Gastrocnemius medialis (tissue), 4 donors: ENCODE data around the gene RADIL.

Experiments used
- POLR2A ChIP-seq, 2 donors: fragments of 450-650 bp; IDR thresholded peaks; one replicate each; pipeline ENCODE4 v1.6.1; 2017; ENCODE audit warnings: antibody characterized with exemption in 2 of 2, mild to moderate bottlenecking in 2 of 2, moderate library complexity in 2 of 2
- TF ChIP-seq, protein P1 (sequence below), 5 experiments: fragments of 450-650 bp in 3 of 5; fragments of 200-600 bp in 2 of 5; sonication (generic) in 2 of 5; IDR thresholded peaks in 4 of 5; conservative IDR thresholded peaks in 1 of 5; 1 replicate in 4 of 5; 2 replicates in 1 of 5; pipeline ENCODE4 v1.5.1; 2016 to 2019; ENCODE audit warnings: antibody characterized with exemption in 5 of 5, mild to moderate bottlenecking in 3 of 5, moderate library complexity in 3 of 5

DNA sequence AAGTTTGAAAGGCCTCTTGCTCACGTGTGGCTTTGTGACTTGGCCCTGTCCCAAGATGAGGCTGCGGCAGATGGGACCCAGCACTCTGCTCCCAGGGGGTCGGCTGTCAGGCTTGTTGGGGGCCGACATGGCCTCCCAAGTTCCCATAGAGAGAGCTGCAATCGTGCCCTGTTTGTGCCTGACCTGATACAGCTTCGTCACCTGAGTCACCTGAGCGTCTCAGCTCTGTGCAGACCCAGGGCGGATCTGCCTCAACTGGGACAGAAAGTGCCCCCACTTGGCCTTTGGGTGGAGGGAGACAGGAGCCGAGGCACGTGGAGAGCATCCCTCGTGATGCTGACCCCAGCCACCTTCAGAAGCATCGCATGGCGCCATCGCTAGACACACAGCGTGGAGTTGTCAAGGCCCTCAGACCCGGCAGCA lies 43.4 kb downstream of the RADIL start:
- TF ChIP-seq, protein P1, sequence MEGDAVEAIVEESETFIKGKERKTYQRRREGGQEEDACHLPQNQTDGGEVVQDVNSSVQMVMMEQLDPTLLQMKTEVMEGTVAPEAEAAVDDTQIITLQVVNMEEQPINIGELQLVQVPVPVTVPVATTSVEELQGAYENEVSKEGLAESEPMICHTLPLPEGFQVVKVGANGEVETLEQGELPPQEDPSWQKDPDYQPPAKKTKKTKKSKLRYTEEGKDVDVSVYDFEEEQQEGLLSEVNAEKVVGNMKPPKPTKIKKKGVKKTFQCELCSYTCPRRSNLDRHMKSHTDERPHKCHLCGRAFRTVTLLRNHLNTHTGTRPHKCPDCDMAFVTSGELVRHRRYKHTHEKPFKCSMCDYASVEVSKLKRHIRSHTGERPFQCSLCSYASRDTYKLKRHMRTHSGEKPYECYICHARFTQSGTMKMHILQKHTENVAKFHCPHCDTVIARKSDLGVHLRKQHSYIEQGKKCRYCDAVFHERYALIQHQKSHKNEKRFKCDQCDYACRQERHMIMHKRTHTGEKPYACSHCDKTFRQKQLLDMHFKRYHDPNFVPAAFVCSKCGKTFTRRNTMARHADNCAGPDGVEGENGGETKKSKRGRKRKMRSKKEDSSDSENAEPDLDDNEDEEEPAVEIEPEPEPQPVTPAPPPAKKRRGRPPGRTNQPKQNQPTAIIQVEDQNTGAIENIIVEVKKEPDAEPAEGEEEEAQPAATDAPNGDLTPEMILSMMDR (IDR thresholded peaks at IDR 0.05 in 4 of 5, conservative IDR thresholded peaks at IDR 0.05 in 1 of 5): no peak
- TF ChIP-seq POLR2A (IDR thresholded peaks at IDR 0.05): no peak
